ENCODE data around the gene SKOR1.

DNA sequence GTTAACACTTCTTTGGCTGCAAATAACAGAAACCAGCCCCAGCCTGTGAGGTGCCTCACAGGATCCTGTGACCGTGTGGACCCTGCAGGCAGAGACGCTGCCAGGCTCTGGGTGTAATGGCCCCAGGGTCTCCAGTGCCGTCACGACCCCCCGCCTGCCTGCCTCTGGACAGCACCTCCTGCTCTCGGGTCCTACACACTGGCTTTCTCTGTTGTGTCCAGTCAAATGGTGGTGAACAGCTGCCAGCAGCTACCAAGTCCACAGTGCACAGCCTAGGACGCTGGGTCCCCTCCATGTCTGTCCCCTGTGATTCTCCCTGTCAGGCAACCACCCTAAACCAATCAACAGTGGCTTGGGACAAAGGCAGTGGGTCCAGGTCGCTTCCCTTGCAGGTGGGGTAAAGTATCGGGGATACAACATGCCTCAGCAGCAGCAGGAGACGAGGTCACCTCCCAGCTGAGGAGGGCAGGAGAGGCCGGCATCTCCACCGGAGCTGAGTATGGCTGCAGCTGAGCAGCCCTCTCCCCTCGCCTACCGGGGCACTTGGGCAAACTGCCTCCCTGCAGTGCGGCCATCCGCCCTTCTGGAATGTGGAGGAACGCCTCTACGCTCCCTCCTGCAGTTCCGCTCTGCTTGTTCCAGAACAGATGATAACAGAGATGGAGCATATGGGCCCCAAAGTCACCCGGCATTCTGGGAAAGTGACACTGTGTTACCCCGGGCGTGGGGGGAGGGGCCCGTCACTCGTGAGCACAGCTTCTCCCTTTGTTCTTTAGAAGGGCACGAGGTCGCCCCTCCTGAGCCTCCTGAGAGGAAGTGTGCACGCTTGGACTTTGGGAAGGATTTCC is 21.1 kb upstream of the SKOR1 start:
- TF ChIP-seq, protein P1, sequence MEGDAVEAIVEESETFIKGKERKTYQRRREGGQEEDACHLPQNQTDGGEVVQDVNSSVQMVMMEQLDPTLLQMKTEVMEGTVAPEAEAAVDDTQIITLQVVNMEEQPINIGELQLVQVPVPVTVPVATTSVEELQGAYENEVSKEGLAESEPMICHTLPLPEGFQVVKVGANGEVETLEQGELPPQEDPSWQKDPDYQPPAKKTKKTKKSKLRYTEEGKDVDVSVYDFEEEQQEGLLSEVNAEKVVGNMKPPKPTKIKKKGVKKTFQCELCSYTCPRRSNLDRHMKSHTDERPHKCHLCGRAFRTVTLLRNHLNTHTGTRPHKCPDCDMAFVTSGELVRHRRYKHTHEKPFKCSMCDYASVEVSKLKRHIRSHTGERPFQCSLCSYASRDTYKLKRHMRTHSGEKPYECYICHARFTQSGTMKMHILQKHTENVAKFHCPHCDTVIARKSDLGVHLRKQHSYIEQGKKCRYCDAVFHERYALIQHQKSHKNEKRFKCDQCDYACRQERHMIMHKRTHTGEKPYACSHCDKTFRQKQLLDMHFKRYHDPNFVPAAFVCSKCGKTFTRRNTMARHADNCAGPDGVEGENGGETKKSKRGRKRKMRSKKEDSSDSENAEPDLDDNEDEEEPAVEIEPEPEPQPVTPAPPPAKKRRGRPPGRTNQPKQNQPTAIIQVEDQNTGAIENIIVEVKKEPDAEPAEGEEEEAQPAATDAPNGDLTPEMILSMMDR (conservative IDR thresholded peaks at IDR 0.05): no peak
- no peak for TF ChIP-seq EZH2 (IDR thresholded peaks at IDR 0.05; ENCODE audit: low read depth)

Measured in PC-9 (cell line).